Lower leg skin (tissue), 4 donors: ENCODE results near the gene TCN2. TPM values are rescaled to one million over a fixed set of nuclear protein-coding genes. Genes with fewer than 3 reads are reported as not detected.
"Not testable (repeated sequence)": the region's sequence is repeated elsewhere in the genome, so short reads cannot be mapped to it uniquely, and the experiment has no call there.

ENCODE experiments used
- DNase-seq, 2 donors: peaks; one replicate each; pipeline ENCODE4 v3.0.0-alpha.2; 2019; ENCODE audit warnings: low spot score in 2 of 2
- H3K4me3 ChIP-seq: fragments of 200-600 bp; sonication (generic); 2 replicates; pipeline ENCODE4 v1.5.1; 2017; ENCODE audit warnings: mild to moderate bottlenecking, low read depth; ENCODE audit not compliant: poor library complexity, severe bottlenecking
- CTCF ChIP-seq, 3 donors: fragments of 450-650 bp; IDR thresholded peaks; one replicate each; pipeline ENCODE4 v1.5.1; 2016; ENCODE audit warnings: antibody characterized with exemption in 3 of 3, mild to moderate bottlenecking in 3 of 3, moderate library complexity in 2 of 3
- POLR2A ChIP-seq, 2 donors: fragments of 450-650 bp; IDR thresholded peaks; one replicate each; pipeline ENCODE4 v1.6.1; 2016 to 2017; ENCODE audit warnings: antibody characterized with exemption in 2 of 2, mild to moderate bottlenecking in 1 of 2, moderate library complexity in 1 of 2
- whole genome bisulfite sequencing, 2 donors: methylation state at CpG; one replicate each; pipeline ENCODE4 v1.1.5; 2018; 5-methylcytosine and 5-hydroxymethylcytosine counted together
- intact Hi-C: fragments of 100-400 bp; cut with DNase I; formaldehyde crosslinking; loops from one replicate; pipeline ENCODE4 v1.15.0; 2023; ENCODE audit warnings: low total_unique reads
- total RNA-seq, 4 donors: library from RNA; depleted of rRNA; stranded (reverse); fragments of >200 nt; gene quantifications; one replicate each; pipeline ENCODE4 v1.1.0, GENCODE V29; 2016

The TCN2 gene
- total RNA-seq, 4 donors from 2014 or later, result 9.9 to 20.2 (median 14.8) TPM

- intact Hi-C loops, result no loop called here
- WGBS, 2 donors, result 82 to 83% methylated on average over 9 of the region's 9 CpGs
- H3K4me3 ChIP-seq, result no peak overlapping the region
- DNase-seq, result no peak
- no peak for TF ChIP-seq POLR2A (IDR thresholded peaks at IDR 0.05)
- TF ChIP-seq CTCF (IDR thresholded peaks at IDR 0.05), result no peak
Observed at GRCh38 chr22:30675436-30675835, 68.5 kb downstream of the TCN2 start.

- DNase-seq, intact Hi-C loops, H3K4me3 ChIP-seq: not testable (repeated sequence)
- WGBS, 2 donors, result 66% methylated on average over 3 of the region's 3 CpGs
Observed at GRCh38 chr22:30676565-30676964, 69.6 kb downstream of the TCN2 start.

Other genes with a start within 250 kb of the TCN2 start
- 1 to 10 TPM; 6.9 to 7.8 (median 7.3) TPM for gene RNF215, start 219.8 kb upstream of the TCN2 start, total RNA-seq
- 10 to 100 TPM in 2 of 4 donors, 1 to 10 TPM in 2; 3.6 to 18.8 (median 13.3) TPM for gene SEC14L2, start 210.2 kb upstream of the TCN2 start, total RNA-seq
- 10 to 100 TPM in 1 of 4 donors, 1 to 10 TPM in 3; 5.2 to 13.3 (median 8.7) TPM for gene MTFP1, start 181.4 kb upstream of the TCN2 start, total RNA-seq
- gene SEC14L3, start 135.2 kb upstream of the TCN2 start, total RNA-seq, result under 1 TPM in 1 of 4 donors, not detected in 3; 0.25 TPM
- 1 to 10 TPM in 2 of 4 donors, under 1 TPM in 1, not detected in 1; 0.08 to 2.6 (median 1.4) TPM for gene SEC14L4, start 101.5 kb upstream of the TCN2 start, total RNA-seq
- 10 to 100 TPM in 3 of 4 donors, 1 to 10 TPM in 1; 7.7 to 72.1 (median 45.0) TPM for gene SEC14L6, start 60.4 kb upstream of the TCN2 start, total RNA-seq
- 1 to 10 TPM in 3 of 4 donors, under 1 TPM in 1; 0.61 to 6.4 (median 1.9) TPM for gene GAL3ST1, start 32.5 kb upstream of the TCN2 start, total RNA-seq
- 10 to 100 TPM; 43.1 to 55.6 (median 49.1) TPM for gene PES1, start 15.3 kb upstream of the TCN2 start, total RNA-seq
- gene SLC35E4, start 28.6 kb downstream of the TCN2 start, total RNA-seq, result 10 to 100 TPM; 14.6 to 22.2 (median 18.6) TPM
- gene DUSP18, start 60.7 kb downstream of the TCN2 start, total RNA-seq, result 10 to 100 TPM in 1 of 4 donors, 1 to 10 TPM in 3; 6.2 to 10.6 (median 8.2) TPM
- 10 to 100 TPM in 2 of 4 donors, 1 to 10 TPM in 2; 7.2 to 13.3 (median 10.0) TPM for gene OSBP2, start 87.7 kb downstream of the TCN2 start, total RNA-seq